C1 segment of cervical spinal cord (tissue), 14 donors: ENCODE measurements around the gene CTNNA2.

Experiments used
- DNase-seq, 14 donors: peaks; one replicate each; lab custom pipeline; 2025; lab: John Stamatoyannopoulos, UW

The CTNNA2 gene

DNA sequence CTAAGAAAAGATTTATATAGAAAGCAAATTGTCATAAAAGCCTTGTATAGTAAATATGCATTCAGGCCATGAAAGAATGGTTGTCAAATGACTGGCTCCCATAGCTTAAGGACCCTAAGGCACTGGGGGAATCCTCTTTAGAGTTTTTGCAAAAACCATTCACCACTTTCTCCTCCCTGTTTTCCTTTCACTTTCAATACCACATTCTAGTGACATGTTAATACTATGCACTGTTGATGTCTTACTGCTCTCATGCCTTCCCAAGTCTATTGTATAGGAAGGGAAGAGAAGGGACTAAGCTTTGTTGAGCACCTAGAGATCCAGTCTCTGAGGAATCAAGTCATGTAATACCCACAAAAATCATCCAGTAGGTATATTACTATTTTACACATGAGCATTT is 1174.7 kb downstream of the CTNNA2 start:
- DNase-seq, result no peak

DNA sequence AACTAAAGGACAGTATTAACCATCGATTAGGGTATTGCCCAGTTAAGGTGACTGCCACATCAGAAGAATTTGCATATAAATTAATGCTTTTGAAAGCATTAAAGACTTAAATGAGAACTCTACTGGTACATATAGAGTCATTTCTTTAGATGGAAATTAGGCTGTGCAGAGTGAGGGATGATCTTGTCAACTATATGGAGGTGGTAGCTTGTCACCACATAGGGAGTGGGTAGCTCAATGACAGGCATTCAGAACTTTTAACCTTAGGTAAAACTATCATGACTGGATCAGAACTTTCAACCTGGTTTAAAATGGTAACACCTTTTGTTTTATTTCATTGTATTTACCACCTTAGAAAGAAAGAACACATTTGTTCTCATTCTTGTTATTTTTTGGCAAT is 1176.3 kb downstream of the CTNNA2 start:
- DNase-seq, result no peak
